Stimulated activated CD4-positive, alpha-beta T cell treated with anti-CD3 and anti-CD28 coated beads, Interleukin-1b, Interleukin-23, amount 100 ng/mL, for 4 hours (primary cell): ENCODE measurements around the gene GRHL1.

Experiments
- DNase-seq, 2 donors: peaks; one replicate each; pipeline ENCODE4 v3.0.0-alpha.2; 2020; ENCODE audit warnings: low read depth in 2 of 2

The GRHL1 gene

GRCh38 chr2:9949239-9949991 lies 2.1 kb upstream of the GRHL1 start:
- DNase-seq, result no peak

GRCh38 chr2:9949992-9950520 lies 1.4 kb upstream of the GRHL1 start:
- no peak for DNase-seq

GRCh38 chr2:9950521-9951271 lies 797 bp upstream of the GRHL1 start:
- DNase-seq, result no peak

- no peak for DNase-seq
Measured at GRCh38 chr2:9951272-9951521, 296 bp upstream of the GRHL1 start.

- no peak for DNase-seq
Measured at GRCh38 chr2:9952286-9952737, 819 bp downstream of the GRHL1 start.

GRCh38 chr2:9952856-9953503 lies 1.5 kb downstream of the GRHL1 start:
- DNase-seq, result no peak

GRCh38 chr2:9954136-9954535 lies 2.6 kb downstream of the GRHL1 start:
- DNase-seq, result no peak

GRCh38 chr2:9958057-9958456 lies 6.6 kb downstream of the GRHL1 start:
- DNase-seq, result no peak

- DNase-seq, result no peak
Measured at GRCh38 chr2:9959262-9959661, 7.8 kb downstream of the GRHL1 start.

GRCh38 chr2:9961013-9961412 lies 9.5 kb downstream of the GRHL1 start:
- DNase-seq, result no peak

GRCh38 chr2:9964334-9964980 lies 13.0 kb downstream of the GRHL1 start:
- DNase-seq, result no peak

- no peak for DNase-seq
Measured at GRCh38 chr2:9965119-9965822, 13.8 kb downstream of the GRHL1 start.

- no peak for DNase-seq
Measured at GRCh38 chr2:9966491-9967022, 15.1 kb downstream of the GRHL1 start.

- no peak for DNase-seq
Measured at GRCh38 chr2:9967053-9967775, 15.7 kb downstream of the GRHL1 start.

- DNase-seq, result no peak
Measured at GRCh38 chr2:9968553-9969497, 17.3 kb downstream of the GRHL1 start.

- DNase-seq, result no peak
Measured at GRCh38 chr2:9970200-9971044, 18.9 kb downstream of the GRHL1 start.

GRCh38 chr2:9971105-9971818 lies 19.8 kb downstream of the GRHL1 start:
- DNase-seq, result no peak

GRCh38 chr2:9971890-9972289 lies 20.4 kb downstream of the GRHL1 start:
- no peak for DNase-seq
